SK-N-SH (cell line): ENCODE data around the gene UNC13D. TPM values are rescaled to one million over a fixed set of nuclear protein-coding genes. Genes with fewer than 3 reads are reported as not detected.

Experiments used
- CTCF ChIA-PET: fragments of 300-600, 350-600 bp; formaldehyde crosslinking; extraction: SDS; loops from one replicate; lab custom pipeline; 2021; lab: Yijun Ruan, JAX
- POLR2A ChIA-PET: fragments of 350-600 bp; sonication (Branson Sonifier 250); formaldehyde crosslinking; extraction: SDS; loops from one replicate; lab custom pipeline; 2020; ENCODE audit warnings: antibody characterized with exemption, inconsistent platforms; lab: Yijun Ruan, JAX
- DNase-seq: peaks from one replicate; pipeline ENCODE4 v3.0.0; 2012
- H2AFZ ChIP-seq: fragments of 200-600 bp; sonication (generic); 2 replicates; pipeline ENCODE4 v1.8.1; 2016; ENCODE audit warnings: antibody characterized with exemption, mild to moderate bottlenecking, low read depth
- H3F3A ChIP-seq: fragments of 200-600 bp; sonication (generic); replicated peaks from 2 replicates; pipeline ENCODE3; 2016; ENCODE audit warnings: antibody characterized with exemption, mild to moderate bottlenecking; ENCODE audit not compliant: insufficient read depth
- H3K27ac ChIP-seq, 2 experiments: fragments of 200-500 bp in 1 of 2; fragments of 200-600 bp in 1 of 2; sonication (Bioruptor generic) in 1 of 2; sonication (generic), shearing (Covaris generic) in 1 of 2; 2 replicates each; pipeline versions ENCODE4 v1.5.1 to v1.6.1; 2014 to 2016; ENCODE audit warnings: low read depth in 2 of 2, inconsistent platforms in 1 of 2, low read length in 1 of 2, mild to moderate bottlenecking in 1 of 2, mixed read lengths in 1 of 2
- H3K27me3 ChIP-seq: fragments of 200-600 bp; sonication (generic), shearing (Covaris generic); 2 replicates; pipeline ENCODE4 v1.6.1; 2016; ENCODE audit warnings: mixed run types; ENCODE audit not compliant: insufficient read depth
- H3K36me3 ChIP-seq, 2 experiments: fragments of 200-500 bp in 1 of 2; fragments of 200-600 bp in 1 of 2; sonication (Bioruptor generic) in 1 of 2; sonication (generic) in 1 of 2; replicated peaks in 1 of 2; 2 replicates each; pipeline versions ENCODE3 to v1.5.1; 2014 to 2016; ENCODE audit warnings: low read length in 1 of 2, mild to moderate bottlenecking in 1 of 2; ENCODE audit not compliant: insufficient read depth in 2 of 2, control insufficient read depth in 1 of 2
- H3K4me1 ChIP-seq, 2 experiments: fragments of 200-500 bp in 1 of 2; fragments of 200-600 bp in 1 of 2; sonication (Bioruptor generic) in 1 of 2; sonication (generic), shearing (Covaris generic) in 1 of 2; 2 replicates each; pipeline versions ENCODE4 v1.5.1 to v1.6.1; 2014 to 2016; ENCODE audit warnings: low read depth in 1 of 2, low read length in 1 of 2, mixed run types in 1 of 2; ENCODE audit not compliant: insufficient read depth in 2 of 2, control insufficient read depth in 1 of 2
- H3K4me2 ChIP-seq: fragments of 200-600 bp; sonication (generic), shearing (Covaris generic); 2 replicates; pipeline ENCODE4 v1.6.1; 2017; ENCODE audit warnings: mixed run types
- H3K4me3 ChIP-seq, 2 experiments: fragments of 200-500 bp in 1 of 2; fragments of 200-600 bp in 1 of 2; sonication (Bioruptor generic) in 1 of 2; sonication (generic), shearing (Covaris generic) in 1 of 2; 2 replicates each; pipeline versions ENCODE4 v1.5.1 to v1.8.1; 2014 to 2016; ENCODE audit warnings: low read depth in 2 of 2, inconsistent platforms in 1 of 2, low read length in 1 of 2, mild to moderate bottlenecking in 1 of 2, mixed read lengths in 1 of 2, moderate library complexity in 1 of 2
- H3K79me2 ChIP-seq: fragments of 200-600 bp; sonication (generic); 2 replicates; pipeline ENCODE4 v1.8.1; 2017; ENCODE audit warnings: mild to moderate bottlenecking; ENCODE audit not compliant: insufficient read depth
- H3K9ac ChIP-seq: fragments of 200-600 bp; sonication (generic); 2 replicates; pipeline ENCODE4 v1.6.1; 2017; ENCODE audit warnings: mixed run types
- H3K9me2 ChIP-seq: fragments of 200-600 bp; sonication (generic); 2 replicates; pipeline ENCODE4 v1.6.1; 2017; ENCODE audit warnings: mixed run types
- H3K9me3 ChIP-seq: fragments of 200-600 bp; sonication (generic); 2 replicates; pipeline ENCODE4 v1.6.1; 2017; ENCODE audit warnings: mixed run types, mild to moderate bottlenecking, moderate library complexity
- H4K20me1 ChIP-seq: fragments of 200-600 bp; sonication (generic); 2 replicates; pipeline ENCODE4 v1.6.1; 2017; ENCODE audit warnings: mild to moderate bottlenecking, mixed run types; ENCODE audit not compliant: insufficient read depth
- CHD2 ChIP-seq: fragments of 150-350 bp; IDR thresholded peaks from 2 replicates; pipeline ENCODE4 v1.6.1; 2018; ENCODE audit warnings: low read length; ENCODE audit not compliant: partially characterized antibody
- EP300 ChIP-seq, 2 experiments: IDR thresholded peaks; 2 replicates each; pipeline versions ENCODE4 v1.4.0 to v1.6.1; 2012; ENCODE audit warnings: borderline replicate concordance in 1 of 2, low read depth in 1 of 2, low read length in 1 of 2
- EZH2phosphoT487 ChIP-seq: fragments of 200-600 bp; sonication (generic); IDR thresholded peaks from 2 replicates; pipeline ENCODE4 v1.6.1; 2017; ENCODE audit warnings: low read depth, mixed run types, mild to moderate bottlenecking, antibody characterized with exemption, moderate library complexity, borderline replicate concordance
- FOSL2 ChIP-seq: IDR thresholded peaks from 2 replicates; pipeline ENCODE4 v1.4.0; 2012; ENCODE audit warnings: low read depth, mild to moderate bottlenecking, moderate library complexity, borderline replicate concordance
- GABPA ChIP-seq: IDR thresholded peaks from 2 replicates; pipeline ENCODE4 v1.4.0; 2012; ENCODE audit warnings: low read depth, mild to moderate bottlenecking
- MEF2A ChIP-seq: IDR thresholded peaks from 2 replicates; pipeline ENCODE4 v1.4.0; 2012; ENCODE audit warnings: low read depth, borderline replicate concordance
- MXI1 ChIP-seq: IDR thresholded peaks from 2 replicates; pipeline ENCODE4 v1.6.1; 2012; ENCODE audit warnings: mild to moderate bottlenecking, low read depth, low read length, improper control_type of control experiment
- RAD21 ChIP-seq: IDR thresholded peaks from 2 replicates; pipeline ENCODE4 v1.6.1; 2012; ENCODE audit warnings: mild to moderate bottlenecking, low read length
- REST ChIP-seq: IDR thresholded peaks from 2 replicates; pipeline ENCODE4 v1.6.1; 2012; ENCODE audit warnings: mild to moderate bottlenecking, low read depth, low read length, moderate library complexity
- RFX5 ChIP-seq: IDR thresholded peaks from 2 replicates; pipeline ENCODE4 v1.6.1; 2012; ENCODE audit warnings: mild to moderate bottlenecking, improper control_type of control experiment, low read length
- SIN3A ChIP-seq: IDR thresholded peaks from 2 replicates; pipeline ENCODE4 v1.6.1; 2012; ENCODE audit warnings: low read depth, mild to moderate bottlenecking, low read length, moderate library complexity, borderline replicate concordance
- SMC3 ChIP-seq: IDR thresholded peaks from 2 replicates; pipeline ENCODE4 v1.6.1; 2012; ENCODE audit warnings: low read depth, low read length, improper control_type of control experiment
- TAF1 ChIP-seq: IDR thresholded peaks from 2 replicates; pipeline ENCODE4 v1.6.1; 2012; ENCODE audit warnings: low read depth, mild to moderate bottlenecking, low read length, moderate library complexity, borderline replicate concordance
- TEAD4 ChIP-seq: IDR thresholded peaks from 2 replicates; pipeline ENCODE4 v1.4.0; 2012; ENCODE audit warnings: mild to moderate bottlenecking, borderline replicate concordance; ENCODE audit not compliant: insufficient read depth
- USF1 ChIP-seq: IDR thresholded peaks from 2 replicates; pipeline ENCODE4 v1.4.0; 2012; ENCODE audit warnings: low read depth, borderline replicate concordance
- WGBS: methylation state at CpG from one replicate; pipeline ENCODE4 v1.1.6; 2017; ENCODE audit warnings: low lambda C conversion rate; 5-methylcytosine and 5-hydroxymethylcytosine counted together
- polyA plus RNA-seq, 3 experiments: library from polyadenylated mRNA; depleted of rRNA; stranded (reverse); fragments of >200 nt; gene quantifications; 2 replicates each; pipeline ENCODE4 v1.2.3, GENCODE V29; 2012

Gene UNC13D
- polyA plus RNA-seq, 1 of the 3 experiments (the other 2 are of a cell fraction) = 0.99 TPM

DNA sequence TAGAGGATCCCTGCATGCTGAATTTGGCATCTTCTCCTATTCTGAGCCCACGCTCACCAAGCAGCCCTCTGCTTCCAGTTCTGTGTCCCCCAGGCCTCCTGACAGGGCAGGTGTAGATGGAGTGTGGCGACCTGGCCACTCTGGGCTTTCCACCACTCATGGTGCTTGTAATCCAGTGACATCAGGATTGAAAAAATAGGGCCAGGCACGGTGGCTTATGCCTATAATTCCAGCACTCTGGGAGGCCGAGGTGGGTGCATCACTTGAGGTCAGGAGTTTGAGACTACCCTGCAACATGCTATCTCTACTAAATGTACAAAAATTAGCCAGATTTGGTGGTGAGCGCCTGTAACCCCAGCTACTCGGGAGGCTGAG is 30.2 kb downstream of the UNC13D start:
- ChIA-PET POLR2A (interaction anchor here (1.7 kb wide), 1 partner anchor 40 kb away, joined by 9 read pairs; no protein-coding TSS in a partner anchor), CTCF (interaction anchor here (0.6 to 7.6 kb wide), 4 partner anchors 8 to 17 kb away, joined by 4 to 90 read pairs (median 4); no protein-coding TSS in a partner anchor)
- no peaks in the 10 kb centered on the region for H3K27me3 ChIP-seq
- H3K9me2 ChIP-seq = no peaks in the 10 kb centered on the region
- DNase-seq = no peak
- peaks cover 20 to 56% of the 10 kb centered on the region in 2 experiments for H3K36me3 ChIP-seq
- H3K4me2 ChIP-seq = no peak overlapping the region
- H3K4me1 ChIP-seq = peaks cover 4 to 10% of the 10 kb centered on the region in 2 experiments; a peak in 3 of 4 replicates
- H3K4me3 ChIP-seq = no peak overlapping the region
- no peaks in the 10 kb centered on the region for H4K20me1 ChIP-seq
- no peaks in the 10 kb centered on the region for H3K79me2 ChIP-seq
- no peak overlapping the region for H2AFZ ChIP-seq
- H3F3A ChIP-seq = peaks cover 9% of the 10 kb centered on the region
- 84% methylated on average over 6 of the region's 6 CpGs for WGBS
- TF ChIP-seq RFX5 (no peak), USF1 (no peak), RAD21 (no peak), REST (no peak), SIN3A (no peak), CHD2 (no peak), TEAD4 (no peak), FOSL2 (no peak), MXI1 (no peak), MEF2A (no peak), SMC3 (no peak), EP300 (IDR thresholded peaks at IDR 0.05; ENCODE audit: borderline replicate concordance in 1 of 2, low read depth in 1 of 2, low read length in 1 of 2) (no peak), TAF1 (no peak), GABPA (no peak), EZH2phosphoT487 (no peak)
- H3K9ac ChIP-seq = no peak overlapping the region
- no peak overlapping the region for H3K27ac ChIP-seq
- H3K9me3 ChIP-seq = no peaks in the 10 kb centered on the region
